GM21381 (cell line): ENCODE data around the gene FAM227A.

ENCODE experiments used
- ATAC-seq: cut with Tn5 transposase; IDR thresholded peaks from one replicate; pipeline ENCODE4 v1.9.1; 2021; ENCODE audit warnings: mild to moderate bottlenecking, moderate library complexity; ENCODE audit not compliant: unreplicated experiment

Gene FAM227A

GRCh38 chr22:38656256-38657044, at the start of gene FAM227A, which contains the start of gene CBY1:
Gene FAM227A, minus strand, starts transcription at chr22:38656392. Its CDS starts 6,224 bp downstream, at chr22:38650168.
Gene CBY1, plus strand, starts transcription at chr22:38656638. Its CDS starts 11,417 bp downstream, at chr22:38668055.
- peak; percentile 88 for ATAC-seq

- peak; percentile 63 for ATAC-seq
Measured at GRCh38 chr22:38705235-38706100, 49.3 kb upstream of the FAM227A start, which contains the start of gene GTPBP1. Gene GTPBP1, plus strand, starts transcription at chr22:38705944. Its CDS starts 12 bp downstream, at chr22:38705956.

- no peak for ATAC-seq
Measured at GRCh38 chr22:38704654-38705234, 48.6 kb upstream of the FAM227A start.

- peak; percentile 51 for ATAC-seq
Measured at GRCh38 chr22:38700789-38701628, 44.8 kb upstream of the FAM227A start, which contains the start of gene JOSD1. Gene JOSD1, minus strand, starts transcription at chr22:38700943. Its CDS starts 956 bp downstream, at chr22:38699987.

- no peak for ATAC-seq
Measured at GRCh38 chr22:38700270-38700788, 44.1 kb upstream of the FAM227A start.

GRCh38 chr22:38699784-38700183, 43.6 kb upstream of the FAM227A start:
- no peak for ATAC-seq

GRCh38 chr22:38699143-38699542, 43.0 kb upstream of the FAM227A start:
- ATAC-seq: no peak

- ATAC-seq: no peak
Measured at GRCh38 chr22:38698407-38699094, 42.4 kb upstream of the FAM227A start.

GRCh38 chr22:38697425-38698089, 41.4 kb upstream of the FAM227A start:
- no peak for ATAC-seq

GRCh38 chr22:38696606-38697424, 40.6 kb upstream of the FAM227A start:
- no peak for ATAC-seq

- no peak for ATAC-seq
Measured at GRCh38 chr22:38694940-38695339, 38.7 kb upstream of the FAM227A start.

- no peak for ATAC-seq
Measured at GRCh38 chr22:38694049-38694448, 37.9 kb upstream of the FAM227A start.

- no peak for ATAC-seq
Measured at GRCh38 chr22:38689651-38690050, 33.5 kb upstream of the FAM227A start.

- no peak for ATAC-seq
Measured at GRCh38 chr22:38685761-38686160, 29.6 kb upstream of the FAM227A start.

GRCh38 chr22:38684895-38685294, 28.7 kb upstream of the FAM227A start:
- no peak for ATAC-seq

- ATAC-seq: peak; percentile 97
Measured at GRCh38 chr22:38681582-38682335, 25.6 kb upstream of the FAM227A start, which contains the start of gene TOMM22. Gene TOMM22, plus strand, starts transcription at chr22:38681957. Its CDS starts 22 bp downstream, at chr22:38681979.

GRCh38 chr22:38675833-38676232, 19.6 kb upstream of the FAM227A start:
- no peak for ATAC-seq
